ENCODE results near the gene ATP2B1.

The ATP2B1 gene

DNA sequence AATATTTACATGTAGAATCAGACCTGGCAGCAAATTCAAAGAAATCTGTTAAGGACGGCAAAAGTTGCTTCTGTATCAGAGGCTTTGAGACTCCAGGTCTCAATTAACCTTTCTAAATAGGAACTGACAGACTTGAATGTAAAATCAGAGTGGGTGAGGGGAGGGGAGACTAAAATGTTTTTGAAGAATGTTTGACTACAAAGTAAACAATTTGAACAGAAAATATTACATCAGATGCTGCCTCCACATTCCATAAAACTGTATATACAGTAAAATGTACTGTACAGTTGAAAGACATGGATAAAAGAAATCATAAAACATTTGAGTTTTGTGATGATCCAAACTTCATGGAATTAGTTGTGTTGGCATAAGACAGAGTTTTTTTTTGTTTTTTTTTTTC, 133.3 kb downstream of the ATP2B1 start:
- DNase-seq, result no peak

DNA sequence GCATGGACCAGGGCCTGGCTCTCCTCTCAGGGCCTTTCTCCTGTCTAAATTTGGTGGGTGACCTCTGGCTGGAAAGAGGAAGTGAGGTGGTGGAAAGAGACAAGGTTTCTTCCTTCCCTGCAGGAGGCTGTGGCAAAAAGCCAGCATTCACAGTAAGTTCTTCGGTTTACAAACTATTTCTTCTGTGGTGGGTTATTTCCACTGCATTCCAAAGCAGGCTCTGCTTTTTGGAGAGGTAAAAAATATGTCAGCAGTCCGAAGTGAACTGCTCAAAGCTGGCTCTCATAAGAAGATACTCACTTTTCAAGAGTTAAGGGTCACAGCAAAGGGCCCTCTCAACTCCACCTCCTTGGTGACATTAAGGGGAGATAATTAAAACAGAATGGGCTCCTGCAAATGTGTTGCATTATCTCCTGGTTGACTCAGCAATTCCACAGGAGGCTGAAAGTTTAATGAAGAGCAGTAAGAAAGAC, 133.9 kb downstream of the ATP2B1 start:
- DNase-seq, result no peak

DNA sequence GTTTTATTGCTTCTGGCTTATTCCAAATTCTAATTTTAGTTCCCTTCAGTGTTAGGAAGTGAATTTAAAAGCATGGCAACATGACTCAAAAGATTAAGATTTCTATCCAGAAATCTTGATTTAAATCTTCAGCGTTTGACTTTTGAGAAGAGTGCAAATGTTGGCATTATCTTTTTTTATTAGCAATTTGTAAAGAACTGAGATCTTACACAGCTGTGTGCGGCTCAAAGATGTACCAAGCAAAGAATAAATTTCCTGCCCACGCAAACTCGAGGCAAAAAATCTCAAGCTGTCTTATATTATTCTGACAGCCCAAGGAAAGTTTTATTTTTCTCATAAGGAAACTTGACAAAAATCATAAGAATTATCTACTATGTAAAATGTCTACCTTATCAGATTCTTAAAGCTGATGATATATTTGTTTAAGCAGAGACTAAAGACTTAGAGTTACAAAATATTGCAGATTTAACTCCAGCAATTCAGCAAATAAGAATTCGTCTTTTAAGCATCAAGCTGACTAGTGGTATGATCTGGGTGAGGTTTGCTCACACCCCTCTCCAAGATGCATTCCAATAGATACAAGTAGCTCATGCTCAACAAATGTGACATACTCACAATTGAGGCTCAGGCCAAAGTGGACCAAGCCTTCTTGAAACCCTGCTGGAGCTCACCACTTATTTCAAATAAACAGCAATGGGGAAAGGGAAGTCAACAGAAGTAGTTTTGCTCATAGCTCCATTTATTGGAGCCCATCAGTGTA, 135.4 kb downstream of the ATP2B1 start:
- no peak for DNase-seq

DNA sequence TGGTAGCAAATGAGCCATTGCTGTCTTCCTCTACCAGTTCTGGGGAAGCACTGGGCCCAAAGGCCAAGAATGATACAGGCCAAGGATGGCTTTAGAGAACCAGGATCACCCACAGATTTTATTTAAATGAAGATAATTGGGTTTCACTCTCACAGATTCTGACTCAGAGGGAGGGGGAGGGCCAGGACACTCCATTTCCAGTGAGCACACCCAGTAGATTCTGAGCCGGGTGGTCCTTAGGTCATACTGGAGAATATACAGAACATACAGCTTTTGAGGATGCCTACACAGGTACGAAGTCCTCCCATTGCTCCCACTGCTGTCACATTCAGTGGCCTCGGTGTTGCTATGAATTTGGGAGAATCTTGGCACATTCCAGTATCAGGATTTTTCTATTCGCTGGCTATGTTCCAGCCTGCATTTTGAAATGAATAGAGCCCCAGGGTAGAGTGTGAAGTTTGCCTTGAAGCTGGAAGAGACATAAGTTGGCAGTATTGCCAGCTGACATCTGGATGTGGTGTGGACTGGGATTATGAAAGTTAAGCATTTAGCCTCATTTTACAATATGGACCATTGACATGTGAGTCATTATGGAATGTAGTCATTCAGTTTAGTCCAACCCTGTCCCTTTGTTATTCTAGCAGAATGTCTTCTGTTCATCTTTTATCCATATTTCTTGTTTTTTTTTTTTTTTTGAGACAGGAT, 137.0 kb downstream of the ATP2B1 start:
- DNase-seq, result no peak

DNA sequence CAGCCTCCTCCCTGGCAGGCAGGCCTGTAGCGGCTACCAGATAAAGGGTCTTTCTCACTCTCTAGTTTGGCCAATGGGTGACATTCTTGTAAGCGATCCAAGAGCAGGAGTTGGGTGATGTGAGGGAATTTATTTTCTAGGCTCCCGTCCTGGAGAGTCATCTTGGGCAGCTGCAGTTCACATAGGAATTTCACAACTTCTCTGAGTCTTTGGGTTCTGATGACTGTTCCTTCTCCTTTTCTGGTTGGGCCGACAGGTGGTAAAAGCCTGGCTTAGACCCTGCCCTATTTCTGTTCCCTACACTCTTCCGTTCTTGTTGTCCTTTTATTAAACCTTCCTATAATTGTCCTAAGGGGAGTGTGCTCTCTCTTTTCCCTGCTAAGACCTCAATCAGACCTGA, 140.2 kb downstream of the ATP2B1 start:
- DNase-seq, result no peak

DNA sequence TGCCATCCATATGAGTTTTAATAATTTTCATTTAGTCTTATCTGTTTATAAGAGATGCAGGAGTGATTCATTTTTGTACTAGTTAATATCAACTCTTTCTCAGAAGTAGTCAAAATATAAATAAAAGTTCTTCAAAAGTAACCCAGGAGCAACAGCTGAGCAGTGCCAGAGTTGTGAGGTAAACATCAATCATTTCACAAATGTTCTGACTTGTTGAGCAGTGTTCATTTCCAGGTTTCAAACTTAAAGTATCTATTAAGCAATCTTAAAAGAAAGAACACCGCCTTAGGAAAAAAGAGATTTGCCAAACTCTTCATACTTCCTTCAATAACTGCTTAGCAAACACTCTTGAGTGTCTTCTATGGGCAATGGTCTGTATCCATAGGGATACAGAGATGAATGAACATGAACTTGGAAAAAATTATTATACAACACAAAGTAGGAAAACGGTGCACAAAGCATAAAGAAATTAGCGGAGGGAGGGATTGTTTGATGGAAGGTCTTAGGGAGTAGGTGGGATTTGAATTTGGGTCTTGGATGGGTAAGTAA, 140.9 kb downstream of the ATP2B1 start:
- DNase-seq, result no peak

DNA sequence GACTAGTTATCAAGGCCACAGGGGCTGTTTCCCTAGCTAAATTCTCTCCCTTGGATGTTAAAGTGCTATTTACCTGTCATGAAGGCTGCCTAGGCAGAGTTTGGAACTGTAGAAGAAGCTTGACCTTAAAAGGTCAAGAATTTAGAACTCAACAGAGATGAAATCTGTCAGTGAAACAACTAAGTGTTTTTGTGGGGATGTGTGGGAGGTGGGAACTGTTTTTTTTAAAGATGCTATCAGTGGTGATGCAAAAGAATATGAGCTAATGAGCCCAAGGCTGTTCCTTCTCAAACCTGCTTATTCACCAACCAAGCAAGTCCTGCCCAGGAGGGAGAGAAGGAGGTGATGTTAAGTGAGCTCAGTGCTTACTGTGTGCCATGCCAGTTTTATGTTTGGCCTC, 142.0 kb downstream of the ATP2B1 start:
- no peak for DNase-seq

DNA sequence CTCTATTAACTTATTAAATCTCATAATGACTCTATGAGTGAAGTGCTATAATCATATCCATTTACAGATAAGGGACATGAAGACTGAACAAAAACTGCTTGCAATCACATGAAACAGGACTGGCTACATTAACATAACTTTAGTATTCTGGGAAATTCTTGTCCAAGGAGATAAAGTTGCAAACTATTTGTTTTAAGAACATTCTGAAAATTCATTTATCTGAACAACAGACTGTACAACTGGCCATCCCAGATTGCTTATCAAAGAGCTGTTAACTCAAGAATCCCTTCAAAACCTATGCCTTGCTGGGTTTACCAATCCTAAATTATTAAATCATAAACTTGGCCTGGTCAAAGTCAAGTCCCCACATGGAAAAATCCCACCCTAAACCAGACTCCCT, 143.6 kb downstream of the ATP2B1 start:
- DNase-seq, result no peak

DNA sequence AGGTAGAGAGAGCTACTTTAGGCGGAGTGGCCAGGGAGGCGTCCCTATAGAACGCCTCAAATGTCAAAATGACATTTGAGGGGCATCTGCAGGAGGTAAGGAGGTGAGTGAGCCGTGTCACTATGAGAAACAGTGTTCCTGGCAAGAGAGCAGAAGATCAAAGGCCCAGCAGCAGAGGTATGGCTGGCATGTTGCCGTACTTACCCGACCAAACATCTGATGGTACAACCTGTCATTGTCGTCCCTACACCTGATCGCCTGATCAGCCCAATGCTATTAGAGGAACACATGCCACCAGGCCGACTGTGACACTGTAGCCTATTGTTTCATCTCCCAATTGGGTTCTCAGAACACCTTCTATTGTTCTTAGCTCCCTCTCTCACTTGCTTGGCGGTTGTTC, 148.9 kb downstream of the ATP2B1 start:
- no peak for DNase-seq

DNA sequence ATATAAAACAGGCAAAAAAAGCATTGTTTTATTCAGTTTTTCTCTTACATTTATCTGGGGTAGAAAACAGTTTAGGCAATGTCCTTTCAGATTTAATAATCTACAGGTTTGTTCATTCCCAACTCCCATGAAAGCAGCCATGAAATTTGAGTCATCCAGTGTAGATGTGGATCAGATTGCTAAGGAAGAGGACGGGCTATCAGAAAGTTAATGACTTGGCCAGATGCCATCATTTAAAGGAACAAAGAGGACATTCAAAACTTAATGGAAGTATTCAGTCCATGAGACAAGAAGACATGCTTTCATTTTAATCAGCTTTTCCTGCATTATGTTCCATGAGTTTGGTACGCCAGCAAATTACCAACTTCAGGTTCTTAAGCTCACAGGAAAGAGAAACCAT, 151.7 kb downstream of the ATP2B1 start:
- DNase-seq, result no peak

DNA sequence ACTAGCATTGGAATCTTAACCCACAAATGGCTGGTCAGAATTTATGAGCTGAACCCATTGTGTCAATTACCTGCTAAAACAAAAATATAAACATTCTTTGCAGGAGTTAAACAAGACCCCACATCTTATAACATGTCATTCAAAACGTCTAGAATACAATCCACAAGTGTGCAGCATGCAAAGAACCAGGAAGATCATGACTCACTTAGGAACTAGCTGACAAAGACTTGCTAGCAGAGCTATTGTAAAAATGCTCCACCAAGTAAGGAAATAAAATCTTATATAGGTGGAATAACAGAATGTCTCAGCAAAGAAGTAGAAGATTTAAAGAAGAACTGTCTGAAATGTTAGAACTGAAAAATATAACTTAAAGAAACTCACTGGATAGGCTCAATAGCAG, 156.3 kb downstream of the ATP2B1 start:
- no peak for DNase-seq

DNA sequence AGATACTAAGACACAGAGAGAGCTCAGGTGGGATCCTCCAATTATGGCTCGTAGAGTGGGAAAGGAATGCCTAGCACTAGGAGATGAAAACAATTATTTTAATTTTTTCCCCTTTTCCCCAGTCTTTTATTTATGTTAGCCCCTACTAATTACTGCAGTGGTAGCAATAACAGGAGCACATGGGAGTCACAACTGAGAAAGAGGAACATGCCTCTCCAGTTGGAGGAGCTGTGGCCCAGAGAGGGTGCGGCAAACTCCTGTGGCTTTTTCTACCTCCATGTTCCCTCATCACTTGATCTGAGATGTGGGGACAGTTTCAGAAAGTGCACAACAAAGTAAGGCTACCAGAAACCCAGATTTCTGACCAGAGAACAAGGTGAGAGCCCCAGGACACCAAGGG, 156.9 kb downstream of the ATP2B1 start:
- no peak for DNase-seq

DNA sequence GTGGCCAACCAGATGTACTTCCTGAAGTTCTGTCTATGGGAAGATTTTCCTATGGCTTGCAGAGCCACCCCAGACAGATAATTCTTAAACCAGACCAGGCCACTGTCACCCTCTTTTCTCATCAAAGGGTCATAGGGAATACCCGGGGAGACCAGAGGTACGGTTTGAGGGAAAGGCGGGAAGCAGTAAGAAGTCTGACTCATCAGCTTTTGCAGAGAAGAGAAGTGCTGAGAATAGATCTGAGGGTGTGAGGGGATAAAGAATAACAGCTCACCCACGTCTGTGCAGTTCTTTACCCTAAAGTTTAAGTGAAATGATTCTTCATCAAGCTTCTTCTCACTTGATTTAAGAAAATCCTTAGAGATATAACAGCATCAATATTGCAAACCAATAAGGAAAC, 161.5 kb downstream of the ATP2B1 start:
- DNase-seq, result no peak

DNA sequence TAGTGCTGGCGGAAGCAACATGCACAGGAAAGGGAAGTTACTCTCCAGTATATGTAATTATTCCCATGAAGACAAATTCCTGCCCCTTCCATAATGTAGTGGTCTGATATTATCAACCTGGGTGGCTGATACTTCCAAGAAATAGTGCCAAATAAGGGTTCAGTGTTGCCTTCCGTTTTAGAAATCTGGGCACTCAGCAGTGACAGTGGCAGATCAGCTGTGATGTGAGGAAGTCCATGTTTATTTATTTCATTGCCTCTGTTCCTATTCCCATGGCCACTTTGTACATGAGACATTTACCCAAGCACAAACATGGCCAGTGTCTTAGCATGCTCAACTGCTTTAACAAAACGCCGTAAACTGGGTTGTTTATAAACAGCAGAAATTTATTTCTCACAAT, 162.5 kb downstream of the ATP2B1 start:
- no peak for DNase-seq

DNA sequence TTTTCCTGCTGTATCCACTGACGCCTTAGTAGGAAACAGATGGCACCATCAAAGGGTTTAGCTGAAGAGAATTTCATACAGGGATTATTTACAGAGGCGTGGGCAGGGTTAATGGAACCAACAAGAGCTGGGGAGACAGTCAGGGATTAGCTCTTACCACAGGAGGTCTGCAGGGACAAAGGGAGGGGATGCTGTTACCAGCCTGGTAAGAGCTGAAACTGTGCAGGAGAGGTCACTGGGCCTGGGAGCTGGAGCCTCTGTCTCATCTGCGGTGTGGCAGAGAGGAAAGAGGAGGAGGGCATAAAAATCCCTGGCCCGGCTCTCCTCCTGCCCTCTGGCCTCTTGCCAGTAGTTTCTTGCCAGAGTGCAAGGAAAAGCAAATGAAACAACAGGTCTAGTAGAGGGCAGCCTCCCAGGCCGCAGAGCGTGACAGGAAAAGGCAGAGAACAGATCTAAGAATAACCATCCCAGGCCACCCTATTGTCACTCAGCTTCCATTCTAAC, 163.9 kb downstream of the ATP2B1 start:
- DNase-seq, result no peak

DNA sequence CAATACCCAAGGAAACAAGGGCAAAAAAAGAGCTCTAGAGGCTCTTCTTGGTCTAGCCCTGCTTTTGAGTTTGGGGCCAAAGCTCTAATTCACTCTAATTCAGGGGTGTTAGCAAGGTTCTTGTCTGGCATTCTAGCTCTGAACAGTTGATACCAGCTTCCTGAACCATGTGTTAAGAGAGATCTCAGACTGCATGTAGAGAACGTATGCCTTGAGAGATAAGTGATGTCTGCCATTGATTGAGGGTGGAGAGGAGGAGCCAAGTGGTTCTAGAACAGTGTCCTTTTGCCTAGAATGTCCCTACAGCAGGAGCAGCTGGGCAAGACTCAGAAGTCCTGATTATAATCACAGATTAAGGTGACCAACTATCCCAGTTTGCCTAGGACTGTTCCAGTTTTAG, 164.6 kb downstream of the ATP2B1 start:
- DNase-seq, result no peak

DNA sequence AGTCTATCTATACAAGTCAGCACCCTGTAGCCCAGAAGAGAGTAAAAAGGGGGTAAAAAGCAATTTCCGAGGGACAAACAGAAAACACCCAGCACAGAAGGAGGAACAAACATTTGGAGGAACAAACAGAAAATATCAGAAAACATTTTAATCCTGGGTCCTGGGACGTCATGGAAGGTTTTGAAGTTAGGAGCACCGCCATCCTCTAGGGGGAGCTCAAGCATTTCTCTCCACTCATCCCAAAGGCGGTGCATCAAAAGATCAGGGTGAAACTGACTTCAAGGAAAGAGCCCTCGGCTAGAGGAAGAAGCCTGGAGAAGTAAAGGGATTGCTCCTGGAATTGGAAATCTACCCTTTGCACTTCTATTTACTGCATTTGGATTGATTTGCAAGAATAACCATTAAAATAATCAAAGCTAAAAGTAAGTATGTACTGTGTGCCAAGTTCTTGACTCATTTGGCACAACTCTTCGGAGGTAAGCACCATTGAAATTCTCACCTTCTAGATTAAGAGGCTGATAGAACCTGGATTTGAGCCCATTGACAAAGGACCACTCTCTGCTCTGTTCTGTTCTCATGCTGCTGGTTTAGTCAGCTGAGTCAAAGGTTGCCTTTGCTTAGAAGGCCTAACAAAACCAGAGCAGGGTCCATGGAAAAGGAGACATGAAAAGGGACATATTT, 165.6 kb downstream of the ATP2B1 start:
- DNase-seq, result peak; percentile 6

DNA sequence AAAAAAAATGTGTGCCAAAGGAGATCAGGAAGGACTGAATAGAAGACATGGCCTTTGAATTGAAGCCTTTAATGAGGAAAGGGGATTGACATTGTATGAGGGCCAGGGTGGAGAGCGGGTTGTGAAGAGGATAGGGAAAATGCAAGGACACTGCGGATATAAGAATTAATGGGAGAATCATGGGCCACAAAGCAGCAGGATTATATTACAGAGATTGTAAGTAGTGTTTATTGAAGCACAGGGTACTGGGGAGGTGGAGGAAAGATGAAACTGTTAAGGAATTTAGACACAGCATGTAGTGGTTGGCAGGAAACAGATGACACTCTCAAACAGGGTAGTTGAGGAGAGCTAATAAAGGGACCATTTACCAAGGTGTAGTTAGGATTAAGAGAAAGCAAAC, 166.4 kb downstream of the ATP2B1 start:
- no peak for DNase-seq

DNA sequence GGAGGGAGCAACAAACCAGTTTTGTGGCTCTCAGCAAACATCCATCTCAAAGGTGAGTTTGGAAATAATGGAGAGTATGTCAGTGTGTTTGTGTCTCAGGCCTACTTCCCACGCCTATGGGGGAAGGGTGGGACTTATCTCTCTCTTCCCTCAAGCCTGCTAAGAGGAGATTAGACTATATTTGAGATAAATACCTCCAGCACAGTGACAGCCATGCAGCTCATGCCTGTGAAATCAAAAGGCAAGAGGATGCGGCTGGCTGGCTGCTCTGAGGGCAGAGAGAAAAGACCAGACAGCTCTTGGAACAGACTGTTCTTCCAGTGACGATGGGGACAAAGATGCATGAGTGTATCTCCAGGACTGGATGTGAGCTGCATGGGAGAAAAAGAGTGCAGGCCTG, 168.1 kb downstream of the ATP2B1 start:
- no peak for DNase-seq

DNA sequence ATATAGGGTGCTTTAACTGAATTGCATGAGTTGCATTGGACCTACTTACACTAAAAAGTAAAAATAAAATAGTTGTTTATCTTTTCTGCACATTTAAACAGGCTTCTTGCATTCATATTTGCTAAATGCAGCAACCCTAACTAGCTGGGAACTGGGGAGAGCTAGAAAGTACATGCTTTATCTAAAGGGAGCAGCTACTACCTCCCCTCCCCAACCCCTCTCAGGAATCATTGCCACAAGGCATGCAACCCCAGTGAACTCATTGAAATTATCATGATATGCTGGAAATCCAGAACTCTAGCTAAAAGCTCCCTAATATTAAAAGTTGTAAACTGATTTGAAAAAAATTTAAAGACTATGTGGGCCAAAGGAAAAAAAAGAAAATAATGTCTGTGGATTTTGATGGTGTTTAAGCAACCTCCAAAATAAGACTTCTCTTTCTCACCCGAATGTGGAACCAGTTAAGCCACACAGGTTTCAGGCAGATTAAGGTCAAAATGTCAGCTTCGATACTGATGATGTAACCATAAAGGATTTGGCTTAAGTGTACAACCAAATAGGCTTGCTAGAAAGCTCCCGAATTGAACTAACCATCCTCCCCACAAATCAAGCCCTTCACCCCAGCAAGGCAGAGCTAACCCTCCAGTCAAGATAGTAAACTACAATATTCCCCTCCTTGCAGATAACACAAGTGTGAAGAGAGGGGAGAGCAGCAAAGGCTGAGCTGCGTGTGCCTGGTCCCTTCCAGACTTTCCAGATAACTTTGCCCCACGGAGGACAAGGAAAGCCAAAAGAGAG, 169.0 kb downstream of the ATP2B1 start:
- DNase-seq, result no peak

DNA sequence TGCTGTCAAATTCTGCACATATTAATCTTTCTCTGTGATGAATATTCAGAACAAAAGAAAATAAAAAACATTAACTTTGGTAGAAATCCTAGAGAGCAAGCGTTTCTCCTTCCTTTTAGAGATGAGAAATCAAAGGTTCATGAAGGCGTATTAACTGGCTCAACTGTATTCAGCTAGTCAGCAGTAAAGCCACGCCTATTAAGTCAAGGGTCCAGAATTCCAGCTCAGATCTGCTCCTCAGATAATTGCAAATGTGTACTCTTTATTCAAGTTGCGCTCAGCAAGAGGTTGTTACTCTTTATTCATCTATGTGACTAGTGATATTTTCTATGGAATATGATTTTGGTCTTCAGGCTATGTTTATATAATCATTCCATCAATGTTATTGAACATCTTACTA, 169.7 kb downstream of the ATP2B1 start:
- DNase-seq, result no peak

All from NCI-H1436 treated with DMSO at 0.1 percent for 48 hours (cell line).